Natural killer cell (primary cell): ENCODE measurements around the gene CPT2. TPM values are rescaled to one million over a fixed set of nuclear protein-coding genes. Genes with fewer than 3 reads are reported as not detected.

ENCODE experiments used
- ATAC-seq, 3 donors: fragments of 150-1000 bp in 2 of 3; fragments of 200-7000 bp in 1 of 3; cut with Tn5 transposase; 1 replicate in 1 of 3; 2 replicates in 2 of 3; pipeline ENCODE4 v1.10.0; 2021; ENCODE audit warnings: mild to moderate bottlenecking in 2 of 3, moderate library complexity in 2 of 3
- DNase-seq, 2 donors: peaks; one replicate each; pipeline versions ENCODE4 v3.0.0 to v3.0.0-alpha.2; 2013 to 2021; ENCODE audit warnings: mixed read lengths in 1 of 2
- H3K27ac ChIP-seq: one replicate; pipeline ENCODE4 v1.5.1; 2013; ENCODE audit warnings: mild to moderate bottlenecking, low read length
- H3K27me3 ChIP-seq: one replicate; pipeline ENCODE4 v1.6.1; 2013; ENCODE audit warnings: low read length; ENCODE audit not compliant: control insufficient read depth, insufficient read depth
- H3K36me3 ChIP-seq: one replicate; pipeline ENCODE4 v1.6.1; 2013; ENCODE audit warnings: low read length; ENCODE audit not compliant: control insufficient read depth, insufficient read depth
- H3K4me1 ChIP-seq: one replicate; pipeline ENCODE4 v1.6.1; 2013; ENCODE audit warnings: low read length; ENCODE audit not compliant: control insufficient read depth, insufficient read depth
- H3K4me3 ChIP-seq: one replicate; pipeline ENCODE4 v1.5.1; 2013; ENCODE audit warnings: low read length
- H3K9me3 ChIP-seq: one replicate; pipeline ENCODE4 v1.6.1; 2013; ENCODE audit warnings: low read length; ENCODE audit not compliant: control insufficient read depth, insufficient read depth
- H3K27ac Mint-ChIP-seq, 2 donors: one replicate each; pipeline ENCODE4 v1.8.0; 2022; ENCODE audit warnings: mild to moderate bottlenecking in 2 of 2, mixed read lengths in 2 of 2, moderate library complexity in 1 of 2
- H3K27me3 Mint-ChIP-seq, 2 donors: one replicate each; pipeline ENCODE4 v1.8.0; 2022; ENCODE audit warnings: low read depth in 2 of 2, mixed read lengths in 2 of 2
- H3K36me3 Mint-ChIP-seq: one replicate; pipeline ENCODE4 v1.8.0; 2022; ENCODE audit warnings: mixed read lengths
- H3K4me1 Mint-ChIP-seq, 2 donors: one replicate each; pipeline ENCODE4 v1.8.0; 2022; ENCODE audit warnings: mixed read lengths in 2 of 2
- H3K4me3 Mint-ChIP-seq: one replicate; pipeline ENCODE4 v1.8.0; 2022; ENCODE audit warnings: mild to moderate bottlenecking, moderate library complexity, mixed read lengths
- H3K9me3 Mint-ChIP-seq, 2 donors: one replicate each; pipeline ENCODE4 v1.8.0; 2022; ENCODE audit warnings: mixed read lengths in 2 of 2
- CTCF ChIP-seq: fragments of 200-600 bp; IDR thresholded peaks from one replicate; pipeline ENCODE4 v1.8.0; 2022; ENCODE audit warnings: antibody characterized with exemption
- WGBS: methylation state at CpG from one replicate; pipeline ENCODE4 v1.1.7; 2013; ENCODE audit warnings: missing lambda C conversion rate; ENCODE audit not compliant: insufficient coverage; 5-methylcytosine and 5-hydroxymethylcytosine counted together
- intact Hi-C: fragments of 100-400 bp; cut with micrococcal nuclease; formaldehyde crosslinking; loops from one replicate; pipeline ENCODE4 v1.14.2; 2022
- total RNA-seq, 4 donors: library from RNA; stranded (reverse); fragments of 120-200 nt in 1 of 4; gene quantifications; one replicate each; pipeline versions ENCODE4 v1.2.3 to v1.2.4, GENCODE V29; 2013 to 2022

Gene CPT2
- total RNA-seq, 3 donors from 2014 or later (not counting 1 experiment from before 2014, with no cell fraction given), result 7.6 to 11.8 (median 9.0) TPM

- no peaks in the 10 kb centered on the region for H3K36me3 Mint-ChIP-seq
Measured at GRCh38 chr1:53250325-53250724, 53.7 kb downstream of the CPT2 start.

GRCh38 chr1:53254011-53254640 is 57.5 kb downstream of the CPT2 start:
- H3K27me3 ChIP-seq, result no peaks in the 10 kb centered on the region
- no peak overlapping the region for H3K4me3 ChIP-seq
- 96% methylated on average over 4 of the region's 4 CpGs for WGBS
- H3K9me3 ChIP-seq, result no peaks in the 10 kb centered on the region
- Mint-ChIP-seq H3K27ac (no peak overlapping the region), H3K27me3 (no peaks in the 10 kb centered on the region), H3K9me3 (no peaks in the 10 kb centered on the region), H3K36me3 (peaks cover 6% of the 10 kb centered on the region), H3K4me3 (no peak overlapping the region), H3K4me1 (no peaks in the 10 kb centered on the region)
- TF ChIP-seq CTCF, result no peak
- no peak overlapping the region for H3K27ac ChIP-seq
- DNase-seq (no peak), ATAC-seq (no peak)
- intact Hi-C loops, result no loop called here
- no peaks in the 10 kb centered on the region for H3K4me1 ChIP-seq
- peaks cover 8% of the 10 kb centered on the region for H3K36me3 ChIP-seq

More at GRCh38 chr1:53250325-53250724, 53.7 kb downstream of the CPT2 start:
- intact Hi-C loops, result no loop called here
- no peaks in the 10 kb centered on the region for H3K4me1 Mint-ChIP-seq
- H3K27ac Mint-ChIP-seq, result no peak overlapping the region
- H3K4me3 ChIP-seq, result no peak overlapping the region
- H3K27ac ChIP-seq, result no peak overlapping the region
- no peaks in the 10 kb centered on the region for H3K9me3 Mint-ChIP-seq
- H3K9me3 ChIP-seq, result no peaks in the 10 kb centered on the region
- TF ChIP-seq CTCF, result no peak
- H3K36me3 ChIP-seq, result peaks cover 3% of the 10 kb centered on the region
- 96% methylated on average over 4 of the region's 4 CpGs for WGBS
- no peaks in the 10 kb centered on the region for H3K27me3 ChIP-seq
- ATAC-seq (no peak), DNase-seq (no peak)
- H3K4me1 ChIP-seq, result no peaks in the 10 kb centered on the region
- H3K27me3 Mint-ChIP-seq, result no peaks in the 10 kb centered on the region
- H3K4me3 Mint-ChIP-seq, result no peak overlapping the region

GRCh38 chr1:53255031-53255430 is 58.4 kb downstream of the CPT2 start:
- Histone ChIP-seq H3K4me1 (no peaks in the 10 kb centered on the region), H3K9me3 (no peaks in the 10 kb centered on the region), H3K4me3 (no peak overlapping the region), H3K36me3 (peaks cover 8% of the 10 kb centered on the region), H3K27ac (no peak overlapping the region), H3K27me3 (no peaks in the 10 kb centered on the region)
- no peak for ATAC-seq
- no peaks in the 10 kb centered on the region for H3K9me3 Mint-ChIP-seq
- H3K36me3 Mint-ChIP-seq, result peaks cover 6% of the 10 kb centered on the region
- intact Hi-C loops, result no loop called here
- WGBS, result over 99% methylated on average over 4 of the region's 4 CpGs
- no peak overlapping the region for H3K4me3 Mint-ChIP-seq
- H3K27me3 Mint-ChIP-seq, result no peaks in the 10 kb centered on the region
- H3K27ac Mint-ChIP-seq, result no peak overlapping the region
- no peak for DNase-seq
- TF ChIP-seq CTCF, result no peak
- H3K4me1 Mint-ChIP-seq, result no peaks in the 10 kb centered on the region
